HG03442 (cell line): ENCODE results near the gene C1orf50.
"Not testable (repeated sequence)": the region's sequence is repeated elsewhere in the genome, so short reads cannot be mapped to it uniquely, and the experiment has no call there.

ENCODE experiments used
- ATAC-seq: cut with Tn5 transposase; IDR thresholded peaks from one replicate; pipeline ENCODE4 v1.9.1; 2021; ENCODE audit warnings: mild to moderate bottlenecking, moderate library complexity; ENCODE audit not compliant: unreplicated experiment

Gene C1orf50

GRCh38 chr1:42797979-42798378, 30.9 kb downstream of the C1orf50 start:
- ATAC-seq, result no peak

GRCh38 chr1:42801832-42802473, 34.9 kb downstream of the C1orf50 start:
- ATAC-seq, result no peak

GRCh38 chr1:42806171-42806570, 39.1 kb downstream of the C1orf50 start:
- ATAC-seq, result no peak

- no peak for ATAC-seq
Observed at GRCh38 chr1:42806593-42806992, 39.5 kb downstream of the C1orf50 start.

- ATAC-seq, result no peak
Observed at GRCh38 chr1:42807056-42807668, 40.1 kb downstream of the C1orf50 start.

- ATAC-seq, result not testable (repeated sequence)
Observed at GRCh38 chr1:42814815-42815214, 47.8 kb downstream of the C1orf50 start.

GRCh38 chr1:42815941-42816584, 49.0 kb downstream of the C1orf50 start:
- no peak for ATAC-seq

- peak; percentile 80 for ATAC-seq
Observed at GRCh38 chr1:42816585-42817439, 49.8 kb downstream of the C1orf50 start, which contains the start of the genes ERMAP and SVBP. Gene ERMAP (plus strand): TSS chr1:42817122. CDS start chr1:42830449, 13,327 bp downstream. Gene SVBP (minus strand): TSS chr1:42817397. CDS start chr1:42816544, 853 bp downstream.

- ATAC-seq, result no peak
Observed at GRCh38 chr1:42817440-42817767, 50.4 kb downstream of the C1orf50 start.

GRCh38 chr1:42817976-42818375, 50.9 kb downstream of the C1orf50 start:
- no peak for ATAC-seq

GRCh38 chr1:42820813-42821212, 53.8 kb downstream of the C1orf50 start:
- ATAC-seq, result no peak

GRCh38 chr1:42821690-42822089, 54.6 kb downstream of the C1orf50 start:
- no peak for ATAC-seq

GRCh38 chr1:42822800-42823392, 55.8 kb downstream of the C1orf50 start:
- ATAC-seq, result no peak

GRCh38 chr1:42824481-42825035, 57.5 kb downstream of the C1orf50 start:
- no peak for ATAC-seq

- no peak for ATAC-seq
Observed at GRCh38 chr1:42825036-42825851, 58.2 kb downstream of the C1orf50 start.
